ENCODE data around the gene PTPRG.

DNA sequence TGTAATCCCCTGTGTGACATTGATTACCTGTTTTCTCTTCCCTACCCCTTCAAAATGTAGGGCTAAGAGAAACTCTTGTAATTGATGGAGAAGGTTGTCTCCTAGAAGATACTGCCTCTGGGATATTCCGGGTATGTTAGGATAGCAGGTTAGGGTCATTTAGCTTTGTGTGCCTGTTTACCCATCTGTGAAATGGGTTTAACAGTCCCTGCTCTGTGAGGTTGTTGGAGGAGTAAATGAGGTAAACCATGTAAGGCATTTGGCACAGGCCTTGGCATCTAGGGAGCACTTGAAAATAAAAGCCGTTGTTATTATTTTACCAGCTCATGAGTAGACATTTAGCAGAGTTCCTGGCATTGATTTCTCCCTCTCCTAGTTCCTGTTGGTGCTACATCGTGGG, 16.4 kb downstream of the PTPRG start:
- no peak for TF ChIP-seq EZH2phosphoT487 (IDR thresholded peaks at IDR 0.05; ENCODE audit: insufficient read depth, low read depth)
- no peak for TF ChIP-seq EZH2 (IDR thresholded peaks at IDR 0.05; ENCODE audit: insufficient read depth, poor library complexity, severe bottlenecking)

Measured in GM23248 (cell line).